GM18517 (cell line): ENCODE results near the gene CDK12.
"Not testable (repeated sequence)": the region's sequence is repeated elsewhere in the genome, so short reads cannot be mapped to it uniquely, and the experiment has no call there.

Experiments used
- ATAC-seq: cut with Tn5 transposase; IDR thresholded peaks from one replicate; pipeline ENCODE4 v1.9.1; 2021; ENCODE audit warnings: mild to moderate bottlenecking, moderate library complexity; ENCODE audit not compliant: unreplicated experiment

The CDK12 gene

GRCh38 chr17:39461113-39461925, at the start of gene CDK12:
CDK12 (plus strand) TSS chr17:39461486; CDS start chr17:39462072, 586 bp downstream.
- peak; percentile 73 for ATAC-seq

GRCh38 chr17:39416141-39416540, 45.1 kb upstream of the CDK12 start:
- ATAC-seq: no peak

- ATAC-seq: no peak
These were observed 31.7 kb upstream of the CDK12 start for GRCh38 chr17:39429600-39429999.

GRCh38 chr17:39439868-39440267, 21.4 kb upstream of the CDK12 start:
- ATAC-seq: not testable (repeated sequence)

GRCh38 chr17:39443326-39443725, 18.0 kb upstream of the CDK12 start:
- ATAC-seq: no peak

GRCh38 chr17:39447561-39447960, 13.7 kb upstream of the CDK12 start:
- ATAC-seq: no peak

GRCh38 chr17:39450051-39450450, 11.2 kb upstream of the CDK12 start:
- no peak for ATAC-seq

GRCh38 chr17:39450847-39451581, 10.3 kb upstream of the CDK12 start, which contains the start of gene MED1:
MED1 (minus strand) TSS chr17:39451263; CDS start chr17:39451062, 201 bp downstream.
- ATAC-seq: peak; percentile 84

- no peak for ATAC-seq
These were observed 5.4 kb upstream of the CDK12 start for GRCh38 chr17:39455919-39456318.

- ATAC-seq: peak; percentile 9
These were observed 762 bp downstream of the CDK12 start for GRCh38 chr17:39461926-39462569.

- no peak for ATAC-seq
These were observed 1.5 kb downstream of the CDK12 start for GRCh38 chr17:39462631-39463375.

- ATAC-seq: not testable (repeated sequence)
These were observed 3.4 kb downstream of the CDK12 start for GRCh38 chr17:39464639-39465181.

- not testable (repeated sequence) for ATAC-seq
These were observed 7.3 kb downstream of the CDK12 start for GRCh38 chr17:39468610-39469009.

GRCh38 chr17:39473310-39473709, 12.0 kb downstream of the CDK12 start:
- ATAC-seq: no peak

GRCh38 chr17:39479631-39480030, 18.3 kb downstream of the CDK12 start:
- ATAC-seq: not testable (repeated sequence)

GRCh38 chr17:39483506-39483905, 22.2 kb downstream of the CDK12 start:
- no peak for ATAC-seq

GRCh38 chr17:39484178-39484577, 22.9 kb downstream of the CDK12 start:
- ATAC-seq: no peak

- no peak for ATAC-seq
These were observed 24.3 kb downstream of the CDK12 start for GRCh38 chr17:39485555-39485954.

GRCh38 chr17:39486242-39486641, 25.0 kb downstream of the CDK12 start:
- no peak for ATAC-seq

GRCh38 chr17:39487490-39487889, 26.2 kb downstream of the CDK12 start:
- not testable (repeated sequence) for ATAC-seq
